COLO668 (cell line): ENCODE results near the gene SBF2.
"Not testable (repeated sequence)": the region's sequence is repeated elsewhere in the genome, so short reads cannot be mapped to it uniquely, and the experiment has no call there.

ENCODE experiments used
- DNase-seq: peaks from one replicate; lab custom pipeline; 2025; ENCODE audit not compliant: unreplicated experiment; lab: John Stamatoyannopoulos, UW

Gene SBF2

GRCh38 chr11:9757809-9758636 is 536.0 kb downstream of the SBF2 start:
- DNase-seq, result peak; percentile 90

- DNase-seq, result no peak
These were observed 537.1 kb downstream of the SBF2 start for GRCh38 chr11:9756878-9757277.

GRCh38 chr11:9756461-9756860 is 537.6 kb downstream of the SBF2 start:
- DNase-seq, result peak; percentile 21

GRCh38 chr11:9755561-9756185 is 538.3 kb downstream of the SBF2 start:
- DNase-seq, result no peak

GRCh38 chr11:9754010-9754471 is 540.0 kb downstream of the SBF2 start:
- no peak for DNase-seq

- DNase-seq, result no peak
These were observed 541.0 kb downstream of the SBF2 start for GRCh38 chr11:9753021-9753420.

- no peak for DNase-seq
These were observed 541.9 kb downstream of the SBF2 start for GRCh38 chr11:9752091-9752490.

GRCh38 chr11:9750551-9750950 is 543.5 kb downstream of the SBF2 start:
- no peak for DNase-seq

GRCh38 chr11:9748361-9748970 is 545.6 kb downstream of the SBF2 start:
- peak; percentile 33 for DNase-seq

GRCh38 chr11:9747828-9748227 is 546.2 kb downstream of the SBF2 start:
- DNase-seq, result no peak

- DNase-seq, result no peak
These were observed 546.8 kb downstream of the SBF2 start for GRCh38 chr11:9747229-9747628.

- DNase-seq, result no peak
These were observed 548.4 kb downstream of the SBF2 start for GRCh38 chr11:9745411-9746211.

- DNase-seq, result not testable (repeated sequence)
These were observed 550.5 kb downstream of the SBF2 start for GRCh38 chr11:9743512-9743911.

- no peak for DNase-seq
These were observed 552.8 kb downstream of the SBF2 start for GRCh38 chr11:9741260-9741659.

- DNase-seq, result no peak
These were observed 553.7 kb downstream of the SBF2 start for GRCh38 chr11:9740202-9740883.

GRCh38 chr11:9739123-9739900 is 554.7 kb downstream of the SBF2 start:
- no peak for DNase-seq

- DNase-seq, result no peak
These were observed 555.3 kb downstream of the SBF2 start for GRCh38 chr11:9738707-9739106.

GRCh38 chr11:9738116-9738515 is 555.9 kb downstream of the SBF2 start:
- DNase-seq, result no peak

GRCh38 chr11:9736365-9736764 is 557.7 kb downstream of the SBF2 start:
- DNase-seq, result no peak

GRCh38 chr11:9735919-9736318 is 558.1 kb downstream of the SBF2 start:
- DNase-seq, result no peak
